Stimulated activated CD4-positive, alpha-beta T cell treated with anti-CD3 and anti-CD28 coated beads, Interleukin-1b, Interleukin-23, amount 100 ng/mL, for 1 hour (primary cell): ENCODE measurements around the gene EHMT1.
"Not testable (repeated sequence)": the region's sequence is repeated elsewhere in the genome, so short reads cannot be mapped to it uniquely, and the experiment has no call there.

Experiments used
- DNase-seq, 2 donors: peaks; one replicate each; pipeline ENCODE4 v3.0.0-alpha.2; 2020; ENCODE audit warnings: low read depth in 2 of 2

EHMT1 gene

DNA sequence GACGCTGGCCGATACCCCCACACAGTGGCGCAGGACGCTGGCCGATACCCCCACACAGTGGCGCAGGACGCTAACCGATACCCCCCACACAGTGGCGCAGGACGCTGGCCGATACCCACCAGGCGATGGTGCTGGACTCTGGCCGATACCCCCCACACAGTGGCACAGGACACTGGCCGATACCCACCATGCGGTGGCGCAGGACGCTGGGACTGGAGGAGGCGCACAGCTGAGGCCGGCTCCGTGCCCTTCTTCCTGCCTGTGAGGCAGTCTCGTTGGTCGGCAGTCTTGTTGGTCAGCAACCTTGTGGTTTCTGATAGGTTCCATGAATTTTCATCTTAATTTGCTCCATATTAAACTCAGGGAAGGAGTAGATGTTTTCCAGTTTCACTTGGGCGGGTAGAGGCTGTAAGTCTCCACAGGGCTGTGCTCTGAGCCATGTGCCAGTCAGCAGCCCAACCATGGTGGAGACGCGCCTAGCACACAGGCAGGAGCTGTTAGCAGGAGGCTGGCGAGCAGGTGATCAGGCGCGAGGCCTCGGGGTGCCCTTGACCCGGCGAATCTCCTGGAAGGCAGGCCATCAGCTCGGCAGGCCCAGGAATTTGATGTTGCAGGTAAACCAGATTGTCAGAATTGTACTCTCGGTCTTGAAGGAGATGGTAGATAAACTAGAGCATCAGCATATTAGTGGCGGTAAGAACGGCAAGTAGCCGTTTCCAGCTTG is 75.6 kb downstream of the EHMT1 start:
- no peak for DNase-seq

DNA sequence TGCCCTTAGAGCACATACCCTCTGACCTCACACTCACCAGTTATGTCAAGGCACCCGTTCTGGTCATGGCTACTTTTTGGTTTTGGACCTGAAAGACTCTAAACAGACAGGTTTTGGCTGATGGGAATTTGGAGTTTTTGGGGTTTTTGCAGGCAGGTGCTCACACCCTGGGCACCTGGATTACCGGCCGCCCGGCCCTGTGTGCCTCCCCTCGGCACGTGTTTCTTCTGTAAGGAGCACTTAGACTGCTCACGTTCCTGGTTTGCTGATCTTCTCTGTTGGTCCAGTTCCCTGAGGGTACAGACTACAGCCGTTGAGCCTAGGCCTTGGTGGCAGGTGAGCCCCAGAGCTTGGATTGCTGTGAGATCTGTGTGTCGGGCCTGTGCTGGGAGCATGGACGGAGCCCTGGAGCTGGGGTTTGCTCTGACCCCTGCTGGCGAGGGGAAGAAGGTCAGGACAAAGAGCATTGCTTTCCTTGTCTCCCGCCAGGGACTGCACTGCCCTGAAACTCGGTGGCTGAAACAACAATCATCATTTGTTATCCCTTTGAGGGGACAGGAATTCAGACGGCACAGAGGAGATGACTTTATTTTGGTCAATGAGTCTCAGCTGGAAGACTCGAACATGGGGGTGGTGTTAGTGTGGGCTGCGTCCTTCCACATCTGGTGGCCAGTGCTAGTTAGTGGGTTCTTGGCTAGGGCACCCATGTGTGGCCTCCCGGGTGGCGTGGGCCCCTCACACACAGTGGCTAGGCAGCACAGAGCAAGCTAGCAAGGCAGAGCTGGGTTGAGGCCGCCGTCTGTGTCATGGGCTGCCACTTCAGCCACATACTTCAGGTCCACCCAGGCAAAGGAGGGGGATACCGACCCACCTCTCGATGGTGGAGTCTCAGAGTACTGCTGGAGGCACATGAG is 76.4 kb downstream of the EHMT1 start:
- no peak for DNase-seq

DNA sequence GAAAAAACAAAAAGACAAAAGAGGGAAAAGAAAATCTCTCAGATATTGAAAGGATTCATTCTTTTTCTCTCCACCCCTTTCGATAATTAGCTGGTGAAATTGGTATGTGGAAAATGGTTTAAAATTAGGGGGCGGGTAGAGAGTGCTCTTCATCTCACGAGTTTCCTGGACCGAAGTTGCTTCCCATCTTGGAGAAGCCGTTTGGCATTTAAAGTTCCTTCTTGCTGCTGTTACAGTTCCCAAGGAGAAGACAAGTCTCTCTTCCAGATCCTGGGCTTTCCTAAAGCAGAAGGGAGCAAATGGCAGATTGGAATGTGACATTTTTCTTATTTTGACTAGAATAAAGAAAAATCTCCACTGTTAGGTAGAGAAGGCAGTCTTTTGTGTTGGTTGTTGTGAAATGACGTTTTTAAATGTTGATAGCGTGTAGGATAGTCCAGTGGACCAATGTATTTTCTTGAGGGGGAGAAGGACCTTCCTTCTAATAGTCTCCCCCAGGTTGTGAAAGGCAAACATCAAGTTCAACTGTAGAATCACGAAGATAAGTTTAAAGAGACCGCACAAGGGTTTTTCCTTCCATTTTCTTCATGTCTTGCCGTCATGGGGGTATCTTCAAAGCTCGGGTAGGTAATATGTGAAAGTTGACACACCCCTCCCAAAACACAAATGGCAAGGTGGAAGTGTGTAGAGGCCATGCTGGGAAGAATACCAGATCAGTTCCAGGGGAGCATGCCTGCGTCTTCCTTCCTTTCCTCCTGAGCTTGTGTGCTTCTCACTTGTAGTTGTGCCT is 77.5 kb downstream of the EHMT1 start:
- no peak for DNase-seq

DNA sequence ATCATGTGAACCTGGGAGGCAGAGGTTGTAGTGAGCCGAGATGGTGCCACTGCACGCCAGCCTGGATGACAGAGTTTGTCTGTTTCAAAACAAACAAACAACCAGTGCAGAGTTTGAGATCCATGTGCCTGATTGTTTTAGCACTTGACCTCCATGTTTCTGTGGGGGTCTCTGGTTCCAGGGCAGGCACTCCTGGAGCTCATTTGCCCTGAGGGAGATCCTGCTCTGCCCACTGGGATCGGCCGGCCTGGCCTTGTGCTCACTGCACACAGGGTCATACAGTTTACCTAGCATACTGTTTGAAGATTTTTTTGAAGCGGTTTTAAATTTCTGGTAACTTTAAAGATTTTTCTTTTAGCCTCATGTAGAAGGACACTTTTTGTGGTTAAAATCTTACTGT is 78.4 kb downstream of the EHMT1 start:
- no peak for DNase-seq

DNA sequence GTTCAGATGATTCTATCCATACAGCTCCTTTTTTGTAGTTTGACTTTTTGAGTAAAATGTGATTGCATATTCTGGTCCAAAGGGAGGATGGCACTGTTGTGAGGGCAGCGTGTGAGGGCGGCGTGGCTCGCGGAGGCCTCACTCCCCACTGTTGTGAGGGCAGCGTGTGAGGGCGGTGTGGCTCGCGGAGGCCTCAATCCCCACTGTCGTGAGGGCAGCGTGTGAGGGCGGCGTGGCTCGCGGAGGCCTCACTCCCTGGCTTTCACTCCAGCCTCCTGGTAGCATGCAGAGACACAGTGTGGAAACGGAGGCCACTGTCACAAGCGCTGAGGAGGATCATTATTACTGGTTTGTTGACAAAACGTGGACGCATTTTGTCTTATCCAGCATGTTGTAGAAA is 79.0 kb downstream of the EHMT1 start:
- no peak for DNase-seq

DNA sequence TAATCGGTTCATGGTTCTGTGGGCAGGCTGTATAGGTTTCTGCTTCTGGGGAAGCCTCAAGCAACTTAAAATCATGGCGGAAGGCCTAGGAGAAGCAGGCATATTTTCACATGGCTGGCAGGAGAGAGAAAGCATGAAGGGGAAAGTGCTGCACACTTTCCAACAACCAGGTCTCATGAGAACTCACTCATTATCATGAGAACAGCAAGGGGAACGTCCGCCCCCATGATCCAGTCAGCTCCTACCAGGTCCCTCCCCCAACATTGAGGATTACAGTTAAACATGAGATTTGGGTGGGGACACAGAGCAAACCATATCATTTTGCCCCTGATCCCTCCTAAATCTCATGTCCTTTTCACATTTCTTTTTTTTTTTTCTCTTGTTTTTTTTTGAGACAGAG is 82.1 kb downstream of the EHMT1 start:
- DNase-seq, result no peak

DNA sequence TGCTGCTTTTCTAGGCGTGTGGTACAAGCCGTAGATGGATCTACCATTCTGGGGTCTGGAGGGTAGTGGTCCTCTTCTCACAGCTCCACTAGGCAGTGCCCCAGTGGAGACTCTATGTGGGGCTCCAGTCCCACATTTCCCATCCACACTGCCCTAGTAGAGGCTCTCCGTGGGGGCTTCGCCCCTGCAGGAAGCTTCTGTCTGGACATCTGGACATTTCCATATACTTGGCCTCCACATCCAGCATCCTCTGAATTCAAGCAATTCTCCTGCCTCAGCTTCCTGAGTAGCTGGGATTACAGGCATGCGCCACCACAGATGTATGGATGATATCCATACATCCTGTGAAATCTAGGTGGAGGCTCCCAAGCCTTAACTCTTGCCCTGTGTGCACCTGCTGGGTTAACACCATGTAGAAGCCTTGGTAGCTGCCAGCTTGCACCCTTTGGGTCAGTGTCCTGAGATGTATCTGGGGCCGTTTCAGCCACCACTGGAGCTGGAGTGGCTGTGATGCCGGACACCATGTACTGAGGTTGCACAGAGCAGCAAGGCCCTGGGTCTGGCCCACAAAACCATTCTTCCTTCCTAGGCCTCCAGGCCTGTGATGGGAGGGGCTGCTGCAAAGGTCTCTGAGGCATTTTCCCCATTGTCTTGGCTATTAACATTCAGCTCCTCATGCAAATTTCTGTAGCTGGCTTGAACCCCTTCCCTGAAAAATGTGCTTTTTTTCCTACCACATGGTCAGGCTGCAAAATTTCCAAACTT is 84.0 kb downstream of the EHMT1 start:
- DNase-seq, result no peak

DNA sequence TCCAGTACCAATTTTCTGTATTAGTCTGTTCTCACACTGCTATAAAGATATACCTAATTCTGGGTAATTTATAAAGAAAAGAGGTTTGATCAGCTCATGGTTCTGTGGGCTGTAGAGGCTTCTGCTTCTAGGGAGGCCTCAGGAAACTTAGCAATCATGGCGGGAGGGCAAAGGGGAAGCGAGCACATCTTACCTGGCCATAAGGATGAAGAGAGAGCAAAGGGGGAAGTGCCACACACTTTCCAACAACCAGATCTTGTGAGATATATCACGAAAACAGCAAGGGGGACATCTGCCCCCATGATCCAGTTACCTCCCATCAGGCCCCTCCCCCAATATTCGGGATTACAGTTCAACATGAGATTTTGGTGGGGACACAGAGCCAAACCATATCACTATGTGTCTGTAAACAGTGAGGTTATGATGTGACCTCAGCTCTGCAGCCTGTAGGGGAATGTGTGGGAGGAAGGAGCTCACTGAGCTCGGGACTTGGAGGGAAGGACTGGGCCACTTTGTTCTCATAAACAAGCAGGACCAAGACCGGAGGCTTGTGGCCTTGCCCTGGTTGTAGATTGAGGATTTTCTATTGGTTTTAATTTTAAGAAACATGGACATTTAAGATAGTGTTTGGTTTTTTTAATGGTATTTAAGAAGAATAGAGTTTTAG is 85.2 kb downstream of the EHMT1 start:
- no peak for DNase-seq

DNA sequence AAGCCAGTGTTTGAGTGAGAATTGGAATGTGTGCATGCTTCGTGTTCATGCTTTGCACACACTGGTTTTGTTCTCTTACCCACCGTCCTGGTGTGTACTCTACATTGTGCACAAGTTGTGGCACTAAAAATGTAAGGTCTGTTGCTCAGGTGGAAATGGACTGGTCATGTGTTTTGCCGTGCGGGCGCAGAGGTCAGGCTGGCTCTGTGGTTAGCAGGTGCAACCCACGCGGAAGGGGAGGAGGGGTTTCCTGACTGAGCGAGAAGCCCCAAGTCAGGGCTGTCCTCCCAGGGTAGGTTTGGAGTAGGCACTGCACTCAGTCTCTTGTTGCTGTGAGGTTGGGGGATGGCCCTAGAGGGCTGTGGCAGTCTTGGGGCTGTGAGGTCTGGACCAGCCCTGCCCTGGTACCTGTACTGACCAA is 86.6 kb downstream of the EHMT1 start:
- DNase-seq, result no peak

DNA sequence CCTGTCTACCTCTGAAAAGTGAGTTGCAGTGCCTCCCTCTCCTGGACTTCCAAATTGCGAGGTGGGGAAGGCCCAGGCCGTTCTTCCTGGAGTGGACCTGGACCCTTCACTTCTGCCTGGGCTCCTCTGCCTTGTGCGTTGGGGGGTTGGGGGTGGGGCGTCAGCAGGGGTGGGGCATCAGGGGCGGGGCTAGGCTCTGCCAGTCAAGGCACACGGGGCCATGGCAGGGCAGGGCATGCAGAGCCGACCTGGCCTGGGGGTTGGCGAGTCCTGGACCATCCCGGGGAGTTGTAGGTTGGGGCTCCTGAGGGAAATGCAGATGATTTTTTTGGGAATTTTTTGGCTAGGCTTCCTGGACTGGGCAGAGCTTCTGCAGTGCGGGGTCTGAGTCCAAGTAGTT is 87.1 kb downstream of the EHMT1 start:
- no peak for DNase-seq

DNA sequence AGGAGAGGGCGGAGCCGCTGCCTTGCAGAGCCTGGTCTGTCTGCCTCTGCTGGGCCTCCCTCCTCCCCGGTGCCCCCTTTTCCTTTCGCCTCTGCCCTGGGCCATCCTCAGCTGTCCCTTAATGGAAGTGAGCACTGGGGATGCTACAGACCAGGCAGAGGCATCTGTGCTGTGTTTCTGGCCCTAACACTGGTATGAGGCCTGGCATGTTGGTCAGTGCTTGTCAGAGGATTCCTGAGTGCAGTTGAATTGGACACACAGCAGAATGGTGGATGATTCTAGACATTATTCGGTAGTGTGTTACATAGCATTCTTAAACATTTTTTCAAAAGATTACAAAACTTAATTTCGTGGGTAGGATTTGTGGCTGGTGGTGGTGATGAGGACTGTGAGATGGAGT is 88.6 kb downstream of the EHMT1 start:
- DNase-seq, result no peak

DNA sequence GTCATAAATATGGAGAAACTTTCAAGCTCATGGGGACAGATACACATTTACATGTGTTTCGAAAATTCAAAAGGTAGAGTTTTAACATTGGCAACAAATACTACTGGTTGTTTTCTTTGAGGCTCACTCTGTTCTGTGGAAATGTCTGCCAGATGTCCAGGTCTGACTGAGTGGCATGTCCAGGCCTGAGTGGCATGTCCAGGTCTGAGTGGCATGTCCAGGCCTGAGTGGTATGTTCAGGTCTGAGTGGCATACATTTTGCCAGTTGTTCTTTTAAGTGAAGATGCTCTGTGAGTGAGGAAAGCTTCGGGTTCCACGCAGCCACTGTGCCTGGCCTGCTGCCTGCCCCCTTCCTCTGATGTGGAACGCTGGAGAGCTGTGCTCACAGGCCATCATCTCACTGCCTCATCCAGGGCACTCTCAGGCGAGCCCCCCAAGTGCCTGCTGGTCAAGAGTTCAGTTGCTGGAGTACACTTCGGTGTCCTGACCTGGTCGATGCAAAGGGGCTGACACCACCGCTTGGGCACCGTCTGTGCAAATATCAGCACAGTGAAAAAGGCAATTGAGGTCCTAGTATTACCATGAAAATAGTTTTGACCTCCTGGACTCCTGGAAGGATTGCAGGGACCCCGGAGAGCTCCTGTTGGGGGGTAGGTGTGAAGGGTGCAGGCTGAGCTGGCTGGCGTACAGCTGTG is 89.9 kb downstream of the EHMT1 start:
- DNase-seq, result no peak

DNA sequence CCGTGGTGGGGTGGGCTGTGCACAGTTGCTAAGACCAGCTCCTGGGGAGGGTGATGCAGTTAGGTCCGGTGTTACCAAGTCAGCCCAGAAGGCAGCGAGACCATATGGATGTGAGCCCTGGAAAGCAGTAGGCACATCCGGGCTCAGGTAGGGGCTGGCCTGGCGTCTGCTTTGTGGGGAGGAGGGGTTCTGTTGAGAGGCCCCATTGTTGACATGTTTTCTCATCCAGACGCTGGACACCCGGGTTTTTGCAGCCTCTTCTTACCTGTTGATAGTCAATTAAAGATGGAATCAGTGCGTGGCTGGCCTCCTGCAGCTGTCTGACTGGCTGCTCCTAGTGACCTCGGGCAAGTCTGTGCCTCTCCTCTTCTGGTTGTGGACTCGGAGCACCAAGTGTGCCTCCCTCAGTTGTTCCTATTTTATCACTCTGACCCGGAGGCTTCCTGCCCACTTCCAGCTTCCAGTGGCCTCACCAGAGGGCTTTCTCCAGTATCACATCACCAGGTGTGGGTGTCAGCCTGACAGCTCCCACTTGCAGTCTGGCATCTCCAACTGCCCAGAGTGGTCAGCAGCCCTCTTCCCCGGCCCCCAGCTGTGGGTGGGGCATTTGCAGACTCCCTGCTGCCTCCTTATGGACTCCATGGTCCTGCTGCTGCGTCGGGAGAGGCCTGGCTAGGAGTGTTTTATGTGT is 90.8 kb downstream of the EHMT1 start:
- DNase-seq, result no peak

DNA sequence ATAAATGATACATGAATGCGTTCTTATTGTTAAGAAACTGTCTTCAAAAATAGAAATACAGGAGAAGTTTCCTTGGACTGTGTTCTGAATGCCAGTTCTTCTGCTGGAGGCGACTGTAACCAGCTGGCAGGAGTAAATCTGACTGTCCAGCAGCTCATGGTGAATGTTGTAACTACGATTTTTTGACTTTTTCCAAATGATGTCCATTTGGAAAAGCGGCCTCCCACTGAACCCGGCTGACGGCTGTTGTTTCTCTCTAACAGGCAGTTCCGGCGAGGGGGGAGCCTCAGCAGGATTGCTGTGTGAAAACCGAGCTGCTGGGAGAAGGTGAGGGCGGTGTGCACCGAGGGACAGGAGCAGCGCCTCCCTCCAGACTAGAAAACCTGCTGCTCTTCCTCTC is 91.9 kb downstream of the EHMT1 start:
- no peak for DNase-seq

DNA sequence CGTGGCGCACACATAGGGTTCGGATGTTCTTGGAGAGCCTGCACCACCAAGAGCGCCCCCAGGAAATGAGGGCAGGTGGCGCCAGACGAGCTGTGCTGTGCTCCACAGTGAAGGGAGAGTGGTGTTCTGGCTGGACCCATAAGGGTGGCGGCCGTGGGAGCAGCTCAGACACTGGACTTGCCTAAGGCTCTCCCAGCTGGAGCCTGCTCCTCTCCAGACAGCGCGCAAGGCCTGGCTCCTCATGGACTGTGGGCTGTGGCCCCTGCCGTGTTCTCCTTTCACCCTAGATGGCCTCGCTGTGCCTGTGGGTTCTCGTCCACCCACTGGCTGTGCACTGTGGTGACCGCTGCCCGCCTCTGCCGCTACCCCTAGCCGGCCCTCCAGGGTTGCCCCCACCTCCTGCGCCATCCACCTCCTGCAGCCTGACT is 92.9 kb downstream of the EHMT1 start:
- DNase-seq, result no peak

DNA sequence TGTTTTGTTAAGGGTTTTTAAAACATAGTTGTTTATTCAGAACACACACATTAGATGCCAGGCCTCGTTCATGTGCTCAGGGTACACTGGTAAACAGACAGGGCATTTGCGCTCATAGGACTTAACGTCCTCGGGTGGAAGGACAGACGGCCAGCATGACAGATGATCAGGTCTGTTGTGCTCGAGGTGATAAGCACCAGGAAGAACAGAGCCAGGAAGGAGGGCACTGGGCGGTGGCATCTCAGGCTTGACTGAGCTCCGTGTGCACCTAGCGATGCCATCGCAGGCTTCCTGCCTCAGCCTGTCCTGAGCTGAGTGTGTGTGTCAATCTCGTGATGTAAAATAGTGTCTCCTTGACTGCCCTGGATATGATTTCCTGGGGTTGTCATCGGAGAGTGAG is 96.5 kb downstream of the EHMT1 start:
- DNase-seq, result no peak

DNA sequence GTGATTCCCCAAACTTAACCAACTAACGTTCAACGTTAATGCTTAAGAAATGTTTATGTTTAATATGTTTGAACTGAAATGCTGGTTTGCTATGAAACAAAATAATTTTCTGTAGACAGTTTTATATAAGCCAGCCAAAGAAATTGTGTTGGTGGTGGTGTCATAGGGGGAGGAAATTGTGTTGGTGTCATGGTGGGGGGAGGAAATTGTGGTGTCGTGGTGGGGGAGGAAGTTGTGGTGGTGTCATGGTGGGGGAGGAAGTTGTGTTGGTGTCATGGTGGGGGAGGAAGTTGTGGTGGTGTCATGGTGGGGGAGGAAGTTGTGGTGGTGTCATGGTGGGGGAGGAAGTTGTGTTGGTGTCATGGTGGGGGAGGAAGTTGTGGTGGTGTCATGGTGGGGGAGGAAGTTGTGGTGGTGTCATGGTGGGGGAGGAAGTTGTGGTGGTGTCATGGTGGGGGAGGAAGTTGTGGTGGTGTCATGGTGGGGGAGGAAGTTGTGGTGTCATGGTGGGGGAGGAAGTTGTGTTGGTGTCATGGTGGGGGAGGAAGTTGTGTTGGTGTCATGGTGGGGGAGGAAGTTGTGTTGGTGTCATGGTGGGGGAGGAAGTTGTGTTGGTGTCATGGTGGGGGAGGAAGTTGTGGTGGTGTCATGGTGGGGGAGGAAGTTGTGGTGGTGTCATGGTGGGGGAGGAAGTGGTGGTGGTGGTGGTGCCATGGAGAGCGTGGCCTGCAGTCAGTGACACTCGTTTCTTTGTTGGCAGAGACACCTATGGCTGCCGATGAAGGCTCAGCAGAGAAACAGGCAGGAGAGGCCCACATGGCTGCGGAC is 97.3 kb downstream of the EHMT1 start:
- not testable (repeated sequence) for DNase-seq

DNA sequence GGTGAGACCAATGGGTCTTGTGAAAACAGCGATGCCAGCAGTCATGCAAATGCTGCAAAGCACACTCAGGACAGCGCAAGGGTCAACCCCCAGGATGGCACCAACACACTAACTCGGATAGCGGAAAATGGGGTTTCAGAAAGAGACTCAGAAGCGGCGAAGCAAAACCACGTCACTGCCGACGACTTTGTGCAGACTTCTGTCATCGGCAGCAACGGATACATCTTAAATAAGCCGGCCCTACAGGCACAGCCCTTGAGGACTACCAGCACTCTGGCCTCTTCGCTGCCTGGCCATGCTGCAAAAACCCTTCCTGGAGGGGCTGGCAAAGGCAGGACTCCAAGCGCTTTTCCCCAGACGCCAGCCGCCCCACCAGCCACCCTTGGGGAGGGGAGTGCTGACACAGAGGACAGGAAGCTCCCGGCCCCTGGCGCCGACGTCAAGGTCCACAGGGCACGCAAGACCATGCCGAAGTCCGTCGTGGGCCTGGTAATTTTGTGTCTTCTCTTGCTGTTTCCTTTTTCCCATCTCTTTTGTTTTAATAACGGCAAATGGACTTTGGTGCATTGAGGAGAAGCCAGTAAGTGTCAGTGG is 98.0 kb downstream of the EHMT1 start:
- DNase-seq, result no peak
